ENCODE measurements around the gene CTIF.

- TF ChIP-seq CTCF (IDR thresholded peaks at IDR 0.05; ENCODE audit: insufficient read depth, low read length, poor library complexity, severe bottlenecking) (no peak), EZH2phosphoT487 (conservative IDR thresholded peaks at IDR 0.05; ENCODE audit: low read length) (no peak)
Observed at GRCh38 chr18:48862678-48863270, 323.9 kb downstream of the CTIF start.
